GM06990 (cell line): ENCODE data around the gene PDPK1.
"Not testable (repeated sequence)": the region's sequence is repeated elsewhere in the genome, so short reads cannot be mapped to it uniquely, and the experiment has no call there.

Experiments used
- DNase-seq: peaks from one replicate; pipeline ENCODE4 v3.0.0-alpha.2; 2011; ENCODE audit not compliant: insufficient read length; ENCODE audit errors: extremely low read depth
- H3K27me3 ChIP-seq: replicated peaks from 2 replicates; pipeline ENCODE4 v1.6.0; 2011; ENCODE audit warnings: low read length; ENCODE audit not compliant: control insufficient read depth, insufficient read depth
- H3K36me3 ChIP-seq: 2 replicates; pipeline ENCODE4 v1.5.1; 2011; ENCODE audit warnings: low read length; ENCODE audit not compliant: control insufficient read depth, insufficient read depth
- H3K4me3 ChIP-seq: replicated peaks from 2 replicates; pipeline ENCODE4 v1.5.1; 2011; ENCODE audit warnings: low read depth, mild to moderate bottlenecking, control low read depth, low read length
- CTCF ChIP-seq: IDR thresholded peaks from 2 replicates; pipeline ENCODE4 v1.5.1; 2011; ENCODE audit warnings: low read length, control low read depth, mild to moderate bottlenecking, inconsistent platforms; ENCODE audit not compliant: insufficient read depth, poor library complexity, severe bottlenecking

The PDPK1 gene

GRCh38 chr16:2609827-2610470 lies 72.1 kb downstream of the PDPK1 start:
- H3K4me3 ChIP-seq: no peak overlapping the region
- TF ChIP-seq CTCF: no peak
- H3K27me3 ChIP-seq: no peaks in the 10 kb centered on the region
- DNase-seq: no peak
- peaks cover 15% of the 10 kb centered on the region for H3K36me3 ChIP-seq

GRCh38 chr16:2610781-2611498 lies 73.1 kb downstream of the PDPK1 start:
- no peak overlapping the region for H3K4me3 ChIP-seq
- no peak for TF ChIP-seq CTCF
- no peaks in the 10 kb centered on the region for H3K27me3 ChIP-seq
- no peak for DNase-seq
- H3K36me3 ChIP-seq: peaks cover 17% of the 10 kb centered on the region

- peaks cover 17% of the 10 kb centered on the region for H3K36me3 ChIP-seq
- no peak for DNase-seq
- no peak overlapping the region for H3K4me3 ChIP-seq
- no peak for TF ChIP-seq CTCF
- H3K27me3 ChIP-seq: no peaks in the 10 kb centered on the region
These were observed 73.7 kb downstream of the PDPK1 start for GRCh38 chr16:2611499-2611862.

- peaks cover 17% of the 10 kb centered on the region for H3K36me3 ChIP-seq
- H3K4me3 ChIP-seq, H3K27me3 ChIP-seq, DNase-seq: not testable (repeated sequence)
These were observed 74.1 kb downstream of the PDPK1 start for GRCh38 chr16:2611877-2612276.

GRCh38 chr16:2613251-2613650 lies 75.4 kb downstream of the PDPK1 start:
- peaks cover 17% of the 10 kb centered on the region for H3K36me3 ChIP-seq
- DNase-seq, H3K4me3 ChIP-seq, H3K27me3 ChIP-seq: not testable (repeated sequence)

GRCh38 chr16:2614761-2615191 lies 77.0 kb downstream of the PDPK1 start:
- no peak overlapping the region for H3K4me3 ChIP-seq
- H3K27me3 ChIP-seq: no peaks in the 10 kb centered on the region
- DNase-seq: no peak
- no peak for TF ChIP-seq CTCF
- H3K36me3 ChIP-seq: peaks cover 17% of the 10 kb centered on the region

- H3K36me3 ChIP-seq, H3K4me3 ChIP-seq, H3K27me3 ChIP-seq, DNase-seq: not testable (repeated sequence)
These were observed 81.1 kb downstream of the PDPK1 start for GRCh38 chr16:2618964-2619363.

GRCh38 chr16:2619628-2620027 lies 81.8 kb downstream of the PDPK1 start:
- not testable (repeated sequence) for H3K36me3 ChIP-seq, H3K27me3 ChIP-seq, H3K4me3 ChIP-seq, DNase-seq

GRCh38 chr16:2620870-2621269 lies 83.0 kb downstream of the PDPK1 start:
- not testable (repeated sequence) for DNase-seq, H3K27me3 ChIP-seq, H3K4me3 ChIP-seq, H3K36me3 ChIP-seq

- not testable (repeated sequence) for DNase-seq, H3K36me3 ChIP-seq, H3K27me3 ChIP-seq, H3K4me3 ChIP-seq
These were observed 83.6 kb downstream of the PDPK1 start for GRCh38 chr16:2621395-2621794.
